Choroid plexus epithelial cell (primary cell): ENCODE data around the gene DNPH1.

ENCODE experiments used
- DNase-seq: peaks from one replicate; pipeline ENCODE4 v3.0.0-alpha.2; 2010; ENCODE audit warnings: low read depth
- H3K4me3 ChIP-seq: 2 replicates; pipeline ENCODE4 v1.5.1; 2011; ENCODE audit warnings: low read depth, mild to moderate bottlenecking, control low read depth, low read length, moderate library complexity
- TF ChIP-seq, protein P1 (sequence below): conservative IDR thresholded peaks from 2 replicates; pipeline ENCODE4 v1.5.1; 2011; ENCODE audit warnings: low read depth, mild to moderate bottlenecking, control low read depth, inconsistent platforms, low read length, moderate library complexity

The DNPH1 gene

GRCh38 chr6:43268782-43269272 lies 39.5 kb upstream of the DNPH1 start:
- H3K4me3 ChIP-seq = no peak overlapping the region
- no peak for DNase-seq
- TF ChIP-seq, protein P1, sequence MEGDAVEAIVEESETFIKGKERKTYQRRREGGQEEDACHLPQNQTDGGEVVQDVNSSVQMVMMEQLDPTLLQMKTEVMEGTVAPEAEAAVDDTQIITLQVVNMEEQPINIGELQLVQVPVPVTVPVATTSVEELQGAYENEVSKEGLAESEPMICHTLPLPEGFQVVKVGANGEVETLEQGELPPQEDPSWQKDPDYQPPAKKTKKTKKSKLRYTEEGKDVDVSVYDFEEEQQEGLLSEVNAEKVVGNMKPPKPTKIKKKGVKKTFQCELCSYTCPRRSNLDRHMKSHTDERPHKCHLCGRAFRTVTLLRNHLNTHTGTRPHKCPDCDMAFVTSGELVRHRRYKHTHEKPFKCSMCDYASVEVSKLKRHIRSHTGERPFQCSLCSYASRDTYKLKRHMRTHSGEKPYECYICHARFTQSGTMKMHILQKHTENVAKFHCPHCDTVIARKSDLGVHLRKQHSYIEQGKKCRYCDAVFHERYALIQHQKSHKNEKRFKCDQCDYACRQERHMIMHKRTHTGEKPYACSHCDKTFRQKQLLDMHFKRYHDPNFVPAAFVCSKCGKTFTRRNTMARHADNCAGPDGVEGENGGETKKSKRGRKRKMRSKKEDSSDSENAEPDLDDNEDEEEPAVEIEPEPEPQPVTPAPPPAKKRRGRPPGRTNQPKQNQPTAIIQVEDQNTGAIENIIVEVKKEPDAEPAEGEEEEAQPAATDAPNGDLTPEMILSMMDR = no peak

GRCh38 chr6:43268355-43268700 lies 39.0 kb upstream of the DNPH1 start:
- no peak for DNase-seq
- TF ChIP-seq, protein P1 = no peak
- no peak overlapping the region for H3K4me3 ChIP-seq

- no peak for DNase-seq
- TF ChIP-seq, protein P1 = no peak
- no peak overlapping the region for H3K4me3 ChIP-seq
These were observed 38.5 kb upstream of the DNPH1 start for GRCh38 chr6:43267619-43268354.

DNA sequence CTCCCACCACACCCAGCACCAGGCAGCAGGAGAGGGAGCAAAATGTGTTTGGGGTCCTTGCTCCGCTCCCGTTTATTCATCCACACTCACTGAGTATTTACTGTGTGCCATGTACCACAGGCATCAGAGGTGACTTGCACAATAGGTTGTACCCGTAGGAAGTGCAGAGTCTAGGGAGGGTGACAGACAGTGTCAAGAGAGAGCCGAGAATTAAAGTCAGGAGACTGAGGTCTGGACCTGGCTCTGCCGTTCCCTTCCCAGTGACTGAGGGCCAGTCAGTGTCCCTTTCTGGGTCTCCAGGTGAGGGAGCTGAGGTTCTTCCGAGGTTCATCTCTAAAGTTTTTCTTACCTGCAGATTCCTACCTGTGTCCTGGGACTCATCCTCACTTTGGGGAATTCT lies 36.3 kb upstream of the DNPH1 start:
- DNase-seq = no peak
- TF ChIP-seq, protein P1 = no peak
- H3K4me3 ChIP-seq = no peak overlapping the region

DNA sequence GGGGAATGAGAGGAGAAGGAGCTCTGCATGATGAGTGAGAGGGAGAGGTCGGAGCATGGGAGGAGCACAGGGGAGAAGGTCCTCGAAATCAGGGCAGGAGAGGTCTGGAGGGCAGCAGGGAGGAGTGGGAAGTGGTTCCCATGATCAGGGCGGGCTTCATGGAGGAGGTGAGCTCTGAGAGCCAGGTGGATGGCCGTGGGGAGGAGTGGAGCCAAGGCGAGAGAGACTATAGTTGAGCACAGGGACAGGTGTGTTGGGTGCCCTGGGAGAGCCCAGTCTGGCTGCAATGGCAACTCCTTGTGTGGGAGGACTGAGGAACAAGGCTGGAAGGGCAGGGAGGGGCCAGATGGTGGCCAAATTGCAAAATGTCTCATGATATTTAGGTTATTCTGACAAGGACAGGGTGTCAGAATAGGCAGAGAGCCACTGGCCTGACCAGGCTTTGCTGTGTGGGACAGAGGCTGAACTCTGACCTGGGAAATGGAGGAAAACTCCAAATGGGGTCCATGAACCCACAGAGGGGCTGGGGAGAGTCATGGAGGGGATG lies 35.4 kb upstream of the DNPH1 start:
- TF ChIP-seq, protein P1 = no peak
- DNase-seq = no peak

GRCh38 chr6:43263314-43264178 lies 34.3 kb upstream of the DNPH1 start:
- no peak overlapping the region for H3K4me3 ChIP-seq
- peak; percentile 75 for DNase-seq
- TF ChIP-seq, protein P1 = peak; percentile 88

More for the DNA sequence above, 35.4 kb upstream of the DNPH1 start:
- H3K4me3 ChIP-seq = no peak overlapping the region
